H1 (cell line): ENCODE results near the gene TBC1D22A. TPM values are rescaled to one million over a fixed set of nuclear protein-coding genes. Genes with fewer than 3 reads are reported as not detected.

ENCODE experiments used
- CTCF ChIA-PET: fragments of 300-600 bp; sonication (Branson Sonifier 250); formaldehyde crosslinking; loops from one replicate; lab custom pipeline; 2021; ENCODE audit not compliant: partially characterized antibody; lab: Charles Lee
- POLR2A ChIA-PET: fragments of 300-600 bp; sonication (Branson Sonifier 250); formaldehyde crosslinking; loops from one replicate; lab custom pipeline; 2021; ENCODE audit warnings: inconsistent platforms; ENCODE audit not compliant: partially characterized antibody; lab: Charles Lee
- DNase-seq, 2 experiments: peaks; one replicate each; pipeline versions ENCODE4 v3.0.0 to v3.0.0-alpha.2; 2010 to 2022; ENCODE audit warnings: low spot score in 2 of 2, low read depth in 1 of 2, mixed read lengths in 1 of 2
- FAIRE-seq: peaks from 2 replicates; lab custom pipeline; 2011; peaks lifted over from hg19 to GRCh38; lab: Jason Lieb, UNC
- H2AFZ ChIP-seq: 2 replicates; pipeline ENCODE4 v1.8.1; 2012; ENCODE audit warnings: low read length, inconsistent platforms
- H2AK5ac ChIP-seq: 2 replicates; pipeline ENCODE4 v1.6.1; 2013; ENCODE audit warnings: low read depth, low read length
- H2BK120ac ChIP-seq: replicated peaks from 2 replicates; pipeline ENCODE3; 2013; ENCODE audit warnings: low read depth, low read length, inconsistent platforms
- H2BK12ac ChIP-seq: 2 replicates; pipeline ENCODE4 v1.6.1; 2013; ENCODE audit warnings: low read depth, low read length
- H2BK15ac ChIP-seq: 2 replicates; pipeline ENCODE4 v1.6.1; 2013; ENCODE audit warnings: low read length
- H2BK20ac ChIP-seq: 2 replicates; pipeline ENCODE4 v1.6.1; 2013; ENCODE audit warnings: low read length
- H2BK5ac ChIP-seq: 2 replicates; pipeline ENCODE4 v1.6.1; 2013; ENCODE audit warnings: low read depth, low read length
- H3K14ac ChIP-seq: 2 replicates; pipeline ENCODE4 v1.6.1; 2013; ENCODE audit warnings: inconsistent platforms; ENCODE audit not compliant: insufficient read length
- H3K18ac ChIP-seq: 2 replicates; pipeline ENCODE4 v1.6.1; 2013; ENCODE audit warnings: low read length; ENCODE audit errors: extremely low read depth
- H3K23ac ChIP-seq: 2 replicates; pipeline ENCODE4 v1.6.1; 2013; ENCODE audit warnings: inconsistent platforms; ENCODE audit not compliant: insufficient read length
- H3K23me2 ChIP-seq: 2 replicates; pipeline ENCODE4 v1.6.1; 2013; ENCODE audit warnings: low read depth, low read length
- H3K27ac ChIP-seq: 2 replicates; pipeline ENCODE4 v1.6.1; 2011; ENCODE audit warnings: low read depth, low read length, inconsistent platforms
- H3K27me3 ChIP-seq, 4 experiments: replicated peaks in 1 of 4; 1 replicate in 1 of 4; 2 replicates in 3 of 4; pipeline versions ENCODE4 v1.6.1 to v1.8.1; 2011 to 2013; ENCODE audit warnings: low read length in 3 of 4, mild to moderate bottlenecking in 3 of 4, inconsistent platforms in 2 of 4, mixed read lengths in 2 of 4, moderate library complexity in 1 of 4; ENCODE audit not compliant: control insufficient read depth in 3 of 4, insufficient read depth in 3 of 4; ENCODE audit errors: extremely low read depth in 1 of 4
- H3K36me3 ChIP-seq, 4 experiments: 2 replicates each; pipeline versions ENCODE4 v1.6.1 to v1.8.1; 2011 to 2013; ENCODE audit warnings: mild to moderate bottlenecking in 4 of 4, low read length in 3 of 4, moderate library complexity in 2 of 4, control low read depth in 1 of 4, inconsistent platforms in 1 of 4; ENCODE audit not compliant: insufficient read depth in 4 of 4, control insufficient read depth in 2 of 4
- H3K4ac ChIP-seq: replicated peaks from 2 replicates; pipeline ENCODE3; 2013; ENCODE audit warnings: low read length, low read depth, mixed read lengths, inconsistent platforms; ENCODE audit not compliant: insufficient read length
- H3K4me1 ChIP-seq, 4 experiments: replicated peaks in 1 of 4; 1 replicate in 1 of 4; 2 replicates in 3 of 4; pipeline versions ENCODE4 v1.6.1 to v1.8.1; 2011 to 2013; ENCODE audit warnings: low read length in 3 of 4, inconsistent platforms in 2 of 4, mixed read lengths in 1 of 4; ENCODE audit not compliant: insufficient read depth in 4 of 4, control insufficient read depth in 3 of 4
- H3K4me2 ChIP-seq, 2 experiments: 2 replicates each; pipeline versions ENCODE4 v1.6.1 to v1.8.1; 2011 to 2013; ENCODE audit warnings: low read depth in 2 of 2, low read length in 2 of 2, control low read depth in 1 of 2, inconsistent platforms in 1 of 2, mild to moderate bottlenecking in 1 of 2; ENCODE audit not compliant: insufficient read depth in 1 of 2
- H3K4me3 ChIP-seq, 4 experiments: fragments of 200-600, 300-600 bp in 1 of 4; sonication (generic), shearing (Covaris generic), sonication (Bioruptor Twin) in 1 of 4; 2 replicates each; pipeline versions ENCODE4 v1.5.1 to v1.8.1; 2011 to 2016; ENCODE audit warnings: low read length in 4 of 4, low read depth in 3 of 4, control low read depth in 2 of 4, inconsistent platforms in 2 of 4, mild to moderate bottlenecking in 2 of 4, mixed read lengths in 1 of 4, moderate library complexity in 1 of 4; ENCODE audit not compliant: insufficient read depth in 2 of 4; ENCODE audit errors: extremely low read depth in 1 of 4
- H3K56ac ChIP-seq: replicated peaks from 2 replicates; pipeline ENCODE3; 2013; ENCODE audit warnings: low read depth, mild to moderate bottlenecking, mixed read lengths, low read length, inconsistent platforms; ENCODE audit not compliant: insufficient read length
- H3K79me1 ChIP-seq: 2 replicates; pipeline ENCODE4 v1.6.1; 2013; ENCODE audit warnings: low read depth, low read length, control low read depth
- H3K79me2 ChIP-seq, 2 experiments: 2 replicates each; pipeline versions ENCODE4 v1.6.1 to v1.8.1; 2012 to 2013; ENCODE audit warnings: low read length in 2 of 2, mild to moderate bottlenecking in 2 of 2, inconsistent platforms in 1 of 2; ENCODE audit not compliant: insufficient read depth in 2 of 2, control insufficient read depth in 1 of 2
- H3K9ac ChIP-seq, 4 experiments: replicated peaks in 1 of 4; 1 replicate in 1 of 4; 2 replicates in 3 of 4; pipeline versions ENCODE4 v1.6.1 to v1.8.1; 2011 to 2013; ENCODE audit warnings: low read depth in 3 of 4, low read length in 3 of 4, control low read depth in 2 of 4, mild to moderate bottlenecking in 2 of 4, moderate library complexity in 2 of 4, inconsistent platforms in 1 of 4; ENCODE audit errors: extremely low read depth in 1 of 4
- H3K9me3 ChIP-seq, 2 experiments: 2 replicates each; pipeline versions ENCODE4 v1.6.1 to v1.8.1; 2012 to 2013; ENCODE audit warnings: mild to moderate bottlenecking in 2 of 2, moderate library complexity in 2 of 2, control low read depth in 1 of 2, inconsistent platforms in 1 of 2, low read depth in 1 of 2, low read length in 1 of 2, mixed read lengths in 1 of 2; ENCODE audit not compliant: insufficient read depth in 2 of 2
- H4K20me1 ChIP-seq, 2 experiments: replicated peaks in 1 of 2; 2 replicates each; pipeline versions ENCODE3 to v1.8.1; 2011 to 2013; ENCODE audit warnings: inconsistent platforms in 2 of 2, low read length in 2 of 2, mild to moderate bottlenecking in 1 of 2; ENCODE audit not compliant: insufficient read depth in 2 of 2, control insufficient read depth in 1 of 2
- H4K5ac ChIP-seq: 2 replicates; pipeline ENCODE4 v1.6.1; 2013; ENCODE audit warnings: low read length, low read depth, mixed read lengths, inconsistent platforms; ENCODE audit not compliant: insufficient read length
- H4K8ac ChIP-seq: 2 replicates; pipeline ENCODE4 v1.8.0; 2013; ENCODE audit warnings: mild to moderate bottlenecking, moderate library complexity, low read length, inconsistent platforms; ENCODE audit not compliant: insufficient read depth; ENCODE audit errors: extremely low read depth
- H4K91ac ChIP-seq: replicated peaks from 2 replicates; pipeline ENCODE3; 2013; ENCODE audit warnings: low read length, mixed read lengths, inconsistent platforms; ENCODE audit not compliant: insufficient read length
- BRCA1 ChIP-seq: IDR thresholded peaks from 2 replicates; pipeline ENCODE4 v1.6.1; 2012; ENCODE audit warnings: low read depth, low read length, improper control_type of control experiment
- CBX8 ChIP-seq: fragments of 300-800, 300-1000 bp; sonication (generic); IDR thresholded peaks from 2 replicates; pipeline ENCODE4 v1.7.1; 2016; ENCODE audit warnings: low read depth, low read length, borderline replicate concordance
- CTBP2 ChIP-seq: IDR thresholded peaks from 2 replicates; pipeline ENCODE4 v1.7.0; 2011; ENCODE audit warnings: borderline replicate concordance, mild to moderate bottlenecking, moderate library complexity, mixed read lengths, low read length; ENCODE audit not compliant: insufficient read depth, insufficient read length
- HDAC6 ChIP-seq: IDR thresholded peaks from one replicate; pipeline ENCODE4 v1.7.1; 2012; ENCODE audit warnings: low read depth, mild to moderate bottlenecking, inconsistent platforms, low read length, moderate library complexity
- KDM4A ChIP-seq: IDR thresholded peaks from one replicate; pipeline ENCODE4 v1.7.1; 2012; ENCODE audit warnings: low read depth, mild to moderate bottlenecking, moderate library complexity, low read length, inconsistent platforms; ENCODE audit not compliant: severe bottlenecking
- MAX ChIP-seq: IDR thresholded peaks from 2 replicates; pipeline ENCODE4 v1.6.1; 2012; ENCODE audit warnings: inconsistent platforms
- PHF8 ChIP-seq: fragments of 200-600 bp; sonication (generic); conservative IDR thresholded peaks from 2 replicates; pipeline ENCODE4 v1.7.1; 2012; ENCODE audit warnings: low read depth, mild to moderate bottlenecking, inconsistent platforms, low read length, moderate library complexity
- RFX5 ChIP-seq: IDR thresholded peaks from 2 replicates; pipeline ENCODE4 v1.6.1; 2011; ENCODE audit warnings: low read depth, low read length, improper control_type of control experiment, borderline replicate concordance
- SIRT6 ChIP-seq: IDR thresholded peaks from one replicate; pipeline ENCODE4 v1.7.1; 2012; ENCODE audit warnings: low read length, inconsistent platforms
- TEAD4 ChIP-seq: IDR thresholded peaks from 2 replicates; pipeline ENCODE4 v1.6.1; 2012; ENCODE audit warnings: low read depth, low read length, inconsistent platforms, mixed read lengths
- WGBS, 2 experiments: shearing (Covaris generic) in 1 of 2; methylation state at CpG; one replicate each; pipeline versions ENCODE4 v1.1.6 to v1.1.7; 2013 to 2015; ENCODE audit warnings: low lambda C conversion rate in 2 of 2, mixed read lengths in 2 of 2, inconsistent platforms in 1 of 2, low coverage in 1 of 2, missing lambda C conversion rate in 1 of 2; ENCODE audit not compliant: insufficient replicate concordance in 2 of 2, insufficient coverage in 1 of 2, insufficient read length in 1 of 2; ENCODE audit errors: extremely low coverage in 1 of 2, missing lambda C conversion rate in 1 of 2; 5-methylcytosine and 5-hydroxymethylcytosine counted together
- polyA plus RNA-seq, 7 experiments: library from polyadenylated mRNA; depleted of rRNA in 3 of 7; stranded (reverse) in 5 of 7; unstranded in 2 of 7; fragments of >200 nt in 5 of 7; fragments of 200-250 nt in 2 of 7; gene quantifications; 1 replicate in 5 of 7; 2 replicates in 1 of 7; 4 replicates in 1 of 7; pipeline versions ENCODE4 v1.2.1 to v1.2.3, GENCODE V29; 2011 to 2013; ENCODE audit warnings: missing spikeins in 2 of 7, mixed read lengths in 2 of 7
- total RNA-seq: library from RNA; stranded (reverse); fragmentation: NEBNext Ultra II Directional; extraction: Animal tissue kit (Norgen Biotek cat#: 25700); gene quantifications from 2 replicates; pipeline ENCODE4 v1.2.1, GENCODE V29; 2021
- TF ChIP-seq, protein P1 (sequence below): IDR thresholded peaks from 2 replicates; pipeline ENCODE4 v1.6.1; 2012; ENCODE audit warnings: low read length, inconsistent platforms

The TBC1D22A gene
- total and polyA plus RNA-seq, 2 of the 8 experiments (the other 6 are each of a cell fraction or from before 2014, with no cell fraction given) = 11.9 to 18.4 TPM

DNA sequence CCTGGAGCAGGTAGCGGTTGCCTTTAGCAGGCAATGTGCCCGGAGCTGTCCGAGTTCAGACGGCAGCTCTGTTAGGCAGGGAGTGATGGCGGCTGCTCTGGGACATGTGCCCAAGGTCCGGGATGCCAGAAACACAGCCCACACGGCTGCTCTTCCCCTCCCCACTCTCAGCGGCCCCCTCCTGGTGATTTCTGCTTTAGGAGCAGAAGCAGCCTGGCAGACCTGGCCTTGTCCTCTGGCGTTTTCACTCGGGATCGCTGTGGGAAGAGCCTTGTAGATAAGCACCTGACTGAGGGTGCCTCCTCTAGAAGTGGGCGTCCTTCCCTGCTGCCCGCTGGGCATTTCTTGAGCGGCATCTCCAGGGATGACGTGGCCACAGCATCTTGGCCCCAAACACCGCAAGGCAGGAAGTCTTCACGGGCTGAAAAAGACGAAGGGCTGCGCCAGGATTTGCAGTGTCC, 392.2 kb downstream of the TBC1D22A start:
- FAIRE-seq = no peak
- DNase-seq = no peak
- H3K18ac ChIP-seq = no peak overlapping the region
- H2BK20ac ChIP-seq = no peak overlapping the region
- H3K14ac ChIP-seq = no peak overlapping the region
- no peak overlapping the region for H4K5ac ChIP-seq
- 94% methylated on average over 13 of the region's 19 CpGs; no CpG with 5 or more reads in 1 of the 2 experiments for WGBS, 2 experiments
- no peak overlapping the region for H2AFZ ChIP-seq
- no peak overlapping the region for H3K23ac ChIP-seq
- H2BK15ac ChIP-seq = no peak overlapping the region
- no peak overlapping the region for H2BK120ac ChIP-seq
- H3K4me3 ChIP-seq = no peak overlapping the region
- no peak overlapping the region for H2BK12ac ChIP-seq
- H3K27ac ChIP-seq = no peak overlapping the region
- no peak overlapping the region for H3K4ac ChIP-seq
- H2BK5ac ChIP-seq = no peak overlapping the region
- no peak overlapping the region for H4K8ac ChIP-seq
- H3K4me2 ChIP-seq = no peak overlapping the region
- no peaks in the 10 kb centered on the region for H3K4me1 ChIP-seq
- peaks cover 4 to 12% of the 10 kb centered on the region in 2 experiments for H4K20me1 ChIP-seq
- no peaks in the 10 kb centered on the region for H3K27me3 ChIP-seq
- H3K36me3 ChIP-seq = peaks cover 0 to 9% (median 3%) of the 10 kb centered on the region in 4 experiments; a peak in 2 of 8 replicates
- no peak overlapping the region for H3K56ac ChIP-seq
- peaks cover 0 to 5% of the 10 kb centered on the region in 2 experiments; a peak in 1 of 4 replicates for H3K79me2 ChIP-seq
- H2AK5ac ChIP-seq = no peak overlapping the region
- ChIA-PET CTCF (interaction anchor here (1.0 to 1.7 kb wide), 2 partner anchors 11 to 21 kb away, joined by 3 to 4 read pairs; no protein-coding TSS in a partner anchor), POLR2A (interaction anchor here (1.0 kb wide), 1 partner anchor 8 kb away, joined by 3 read pairs; no protein-coding TSS in a partner anchor)
- H3K9me3 ChIP-seq = no peaks in the 10 kb centered on the region; a peak in 1 of 4 replicates
- H4K91ac ChIP-seq = no peak overlapping the region
- no peak overlapping the region for H3K9ac ChIP-seq
- peaks cover 3% of the 10 kb centered on the region for H3K79me1 ChIP-seq
- peaks cover 9% of the 10 kb centered on the region; the same call in 1 of the 2 replicates for H3K23me2 ChIP-seq
- no peak for TF ChIP-seq HDAC6
- TF ChIP-seq, protein P1, sequence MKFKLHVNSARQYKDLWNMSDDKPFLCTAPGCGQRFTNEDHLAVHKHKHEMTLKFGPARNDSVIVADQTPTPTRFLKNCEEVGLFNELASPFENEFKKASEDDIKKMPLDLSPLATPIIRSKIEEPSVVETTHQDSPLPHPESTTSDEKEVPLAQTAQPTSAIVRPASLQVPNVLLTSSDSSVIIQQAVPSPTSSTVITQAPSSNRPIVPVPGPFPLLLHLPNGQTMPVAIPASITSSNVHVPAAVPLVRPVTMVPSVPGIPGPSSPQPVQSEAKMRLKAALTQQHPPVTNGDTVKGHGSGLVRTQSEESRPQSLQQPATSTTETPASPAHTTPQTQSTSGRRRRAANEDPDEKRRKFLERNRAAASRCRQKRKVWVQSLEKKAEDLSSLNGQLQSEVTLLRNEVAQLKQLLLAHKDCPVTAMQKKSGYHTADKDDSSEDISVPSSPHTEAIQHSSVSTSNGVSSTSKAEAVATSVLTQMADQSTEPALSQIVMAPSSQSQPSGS = no peak
- no peak for TF ChIP-seq KDM4A
- TF ChIP-seq PHF8 = no peak
- TF ChIP-seq CTBP2 = no peak
- TF ChIP-seq MAX = no peak
- no peak for TF ChIP-seq RFX5
- TF ChIP-seq CBX8 = no peak
- TF ChIP-seq SIRT6 = no peak
- no peak for TF ChIP-seq BRCA1
- TF ChIP-seq TEAD4 = no peak
